H9 (cell line): ENCODE results near the gene NMT1. TPM values are rescaled to one million over a fixed set of nuclear protein-coding genes. Genes with fewer than 3 reads are reported as not detected.
A peak's percentile ranks its signal among the peaks of the same experiment; 100 is the strongest.

ENCODE experiments used
- DNase-seq: peaks from one replicate; pipeline ENCODE4 v3.0.0-alpha.2; 2017
- H2AFZ ChIP-seq: one replicate; pipeline ENCODE4 v1.6.1; 2013; ENCODE audit warnings: mild to moderate bottlenecking, low read length, control low read depth, moderate library complexity
- H2AK5ac ChIP-seq: 2 replicates; pipeline ENCODE4 v1.6.1; 2013; ENCODE audit warnings: low read length, control low read depth, mixed read lengths; ENCODE audit not compliant: insufficient read length
- H2BK120ac ChIP-seq: one replicate; pipeline ENCODE4 v1.6.1; 2013; ENCODE audit warnings: low read depth, mild to moderate bottlenecking, low read length, control low read depth, inconsistent platforms; ENCODE audit not compliant: poor library complexity, severe bottlenecking
- H2BK12ac ChIP-seq: 2 replicates; pipeline ENCODE4 v1.6.1; 2013; ENCODE audit warnings: low read length, control low read depth, mixed read lengths, low read depth; ENCODE audit not compliant: insufficient read length
- H2BK15ac ChIP-seq: 2 replicates; pipeline ENCODE4 v1.6.1; 2013; ENCODE audit warnings: low read depth, low read length, control low read depth
- H2BK20ac ChIP-seq: one replicate; pipeline ENCODE4 v1.6.1; 2013; ENCODE audit warnings: low read depth, mild to moderate bottlenecking, low read length, control low read depth, inconsistent platforms; ENCODE audit not compliant: poor library complexity, severe bottlenecking
- H2BK5ac ChIP-seq: 2 replicates; pipeline ENCODE4 v1.6.1; 2013; ENCODE audit warnings: low read length, control low read depth, mixed read lengths; ENCODE audit not compliant: insufficient read length
- H3K14ac ChIP-seq: 2 replicates; pipeline ENCODE4 v1.6.1; 2013; ENCODE audit warnings: low read length, control low read depth; ENCODE audit not compliant: insufficient read depth
- H3K18ac ChIP-seq: 2 replicates; pipeline ENCODE4 v1.6.1; 2013; ENCODE audit warnings: low read depth, mild to moderate bottlenecking, mixed read lengths, low read length, control low read depth; ENCODE audit not compliant: insufficient read length
- H3K23ac ChIP-seq: 2 replicates; pipeline ENCODE4 v1.6.1; 2013; ENCODE audit warnings: low read length, control low read depth, mixed read lengths, low read depth; ENCODE audit not compliant: insufficient read length
- H3K23me2 ChIP-seq: 2 replicates; pipeline ENCODE4 v1.6.1; 2013; ENCODE audit warnings: low read depth, mild to moderate bottlenecking, mixed read lengths, low read length, control low read depth; ENCODE audit not compliant: insufficient read length, poor library complexity, severe bottlenecking
- H3K27ac ChIP-seq: 2 replicates; pipeline ENCODE4 v1.5.1; 2013; ENCODE audit warnings: low read length, control low read depth, mixed read lengths, low read depth; ENCODE audit not compliant: insufficient read length
- H3K27me3 ChIP-seq: 2 replicates; pipeline ENCODE4 v1.6.1; 2013; ENCODE audit warnings: low read length, control low read depth, inconsistent platforms; ENCODE audit not compliant: insufficient read depth
- H3K4ac ChIP-seq: 2 replicates; pipeline ENCODE4 v1.6.1; 2013; ENCODE audit warnings: low read depth, mild to moderate bottlenecking, control low read depth, inconsistent platforms, low read length, moderate library complexity
- H3K4me1 ChIP-seq: 2 replicates; pipeline ENCODE4 v1.6.1; 2013; ENCODE audit warnings: low read length, control low read depth, inconsistent platforms; ENCODE audit not compliant: insufficient read depth
- H3K4me2 ChIP-seq: 2 replicates; pipeline ENCODE4 v1.6.1; 2013; ENCODE audit warnings: low read length, control low read depth, mixed read lengths; ENCODE audit not compliant: insufficient read length, insufficient read depth
- H3K56ac ChIP-seq: 2 replicates; pipeline ENCODE4 v1.6.1; 2013; ENCODE audit warnings: low read depth, mild to moderate bottlenecking, mixed read lengths, low read length, control low read depth; ENCODE audit not compliant: insufficient read length
- H3K79me1 ChIP-seq: 2 replicates; pipeline ENCODE4 v1.6.1; 2013; ENCODE audit warnings: low read depth, mild to moderate bottlenecking, moderate library complexity, low read length, control low read depth, inconsistent platforms; ENCODE audit not compliant: insufficient read depth, poor library complexity, severe bottlenecking
- H3K79me2 ChIP-seq: 2 replicates; pipeline ENCODE4 v1.6.1; 2013; ENCODE audit warnings: low read length, control low read depth, inconsistent platforms; ENCODE audit not compliant: insufficient read depth
- H3K9ac ChIP-seq: 2 replicates; pipeline ENCODE4 v1.6.1; 2013; ENCODE audit warnings: low read length, control low read depth, mixed read lengths; ENCODE audit not compliant: insufficient read length; ENCODE audit errors: extremely low read depth
- H3K9me3 ChIP-seq: one replicate; pipeline ENCODE4 v1.6.1; 2013; ENCODE audit warnings: low read depth, low read length, inconsistent platforms; ENCODE audit not compliant: control insufficient read depth
- H3T11ph ChIP-seq: one replicate; pipeline ENCODE4 v1.6.1; 2013; ENCODE audit warnings: mild to moderate bottlenecking, low read length, control low read depth, inconsistent platforms
- H4K20me1 ChIP-seq: one replicate; pipeline ENCODE4 v1.6.1; 2013; ENCODE audit not compliant: control insufficient read depth, insufficient read length, insufficient read depth
- H4K5ac ChIP-seq: 2 replicates; pipeline ENCODE4 v1.6.1; 2013; ENCODE audit warnings: low read depth, mild to moderate bottlenecking, mixed read lengths, low read length, control low read depth; ENCODE audit not compliant: insufficient read length
- H4K8ac ChIP-seq: replicated peaks from 2 replicates; pipeline ENCODE4 v1.6.1; 2013; ENCODE audit warnings: low read length, control low read depth, mixed read lengths, low read depth; ENCODE audit not compliant: insufficient read length
- H4K91ac ChIP-seq: 2 replicates; pipeline ENCODE4 v1.6.1; 2013; ENCODE audit warnings: low read depth, mild to moderate bottlenecking, moderate library complexity, mixed read lengths, low read length, control low read depth; ENCODE audit not compliant: insufficient read length
- H3K27ac Mint-ChIP-seq, 3 experiments: 2 replicates in 2 of 3; 3 replicates in 1 of 3; pipeline ENCODE4 v1.8.0; 2020 to 2021; ENCODE audit warnings: mixed read lengths in 3 of 3, mild to moderate bottlenecking in 1 of 3, moderate library complexity in 1 of 3
- H3K27me3 Mint-ChIP-seq: 2 replicates; pipeline ENCODE4 v1.8.0; 2021; ENCODE audit warnings: low read depth, mild to moderate bottlenecking, moderate library complexity, mixed read lengths
- H3K36me3 Mint-ChIP-seq, 3 experiments: 2 replicates in 2 of 3; 3 replicates in 1 of 3; pipeline ENCODE4 v1.8.0; 2020 to 2021; ENCODE audit warnings: low read depth in 3 of 3, mixed read lengths in 3 of 3; ENCODE audit not compliant: insufficient read depth in 1 of 3
- H3K4me1 Mint-ChIP-seq, 2 experiments: 2 replicates each; pipeline ENCODE4 v1.8.0; 2020; ENCODE audit warnings: mixed read lengths in 2 of 2
- H3K4me3 Mint-ChIP-seq, 2 experiments: 2 replicates in 1 of 2; 3 replicates in 1 of 2; pipeline ENCODE4 v1.8.0; 2020 to 2021; ENCODE audit warnings: mild to moderate bottlenecking in 2 of 2, mixed read lengths in 2 of 2, moderate library complexity in 1 of 2
- H3K9me3 Mint-ChIP-seq, 2 experiments: 2 replicates in 1 of 2; 3 replicates in 1 of 2; pipeline ENCODE4 v1.8.0; 2020; ENCODE audit warnings: mild to moderate bottlenecking in 2 of 2, mixed read lengths in 2 of 2, moderate library complexity in 1 of 2
- CTCF ChIP-seq: fragments of 200-600 bp; sonication (generic); conservative IDR thresholded peaks from 3 replicates; pipeline ENCODE4 v1.8.0; 2021; ENCODE audit warnings: antibody characterized with exemption, mild to moderate bottlenecking
- WGBS: extraction: QIAGEN DNeasy Blood & Tissue Kit; methylation state at CpG from one replicate; pipeline ENCODE4 v1.1.7; 2013; ENCODE audit warnings: missing lambda C conversion rate, low lambda C conversion rate, mixed read lengths; ENCODE audit not compliant: insufficient read length; ENCODE audit errors: extremely low coverage; 5-methylcytosine and 5-hydroxymethylcytosine counted together
- total RNA-seq: library from RNA; stranded (reverse); gene quantifications from 2 replicates; pipeline ENCODE4 v1.2.1, GENCODE V29; 2021

NMT1 gene
- total RNA-seq, 1 experiment from 2014 or later = 150 TPM

GRCh38 chr17:45016237-45016636 lies 44.9 kb upstream of the NMT1 start:
- no peaks in the 10 kb centered on the region; a peak in 2 of 5 replicates for H3K9me3 Mint-ChIP-seq
- H3K14ac ChIP-seq = no peak overlapping the region
- H3K4me1 Mint-ChIP-seq = peaks cover 29 to 48% of the 10 kb centered on the region in 2 experiments
- H3K4me3 Mint-ChIP-seq = no peak overlapping the region
- H3K23ac ChIP-seq = no peak overlapping the region
- H3K27me3 ChIP-seq = peaks cover 22% of the 10 kb centered on the region; the same call in 1 of the 2 replicates
- no peak for TF ChIP-seq CTCF
- no peaks in the 10 kb centered on the region for H3K9me3 ChIP-seq
- H3K79me1 ChIP-seq = no peaks in the 10 kb centered on the region
- no peaks in the 10 kb centered on the region; the same call in 1 of the 2 replicates for H3K4me1 ChIP-seq
- H2BK5ac ChIP-seq = no peak overlapping the region
- peaks cover 0 to 2% (median 0%) of the 10 kb centered on the region in 3 experiments; a peak in 1 of 7 replicates for H3K36me3 Mint-ChIP-seq
- no peak overlapping the region; the same call in 1 of the 2 replicates for H2BK15ac ChIP-seq
- peaks cover 2% of the 10 kb centered on the region for H4K20me1 ChIP-seq
- no peak overlapping the region for H4K8ac ChIP-seq
- no peak overlapping the region for H2AK5ac ChIP-seq
- no CpG with 5 or more reads among the region's 7 CpGs for WGBS
- no peak overlapping the region for H3K9ac ChIP-seq
- no peak overlapping the region for H2BK120ac ChIP-seq
- no peak for DNase-seq
- H3K4ac ChIP-seq = no peak overlapping the region
- H2BK20ac ChIP-seq = no peak overlapping the region
- no peaks in the 10 kb centered on the region for H3K79me2 ChIP-seq
- no peak overlapping the region for H3K18ac ChIP-seq
- no peak overlapping the region for H3K56ac ChIP-seq
- no peak overlapping the region for H2AFZ ChIP-seq
- H3T11ph ChIP-seq = no peak overlapping the region
- no peak overlapping the region for H3K27ac ChIP-seq
- H3K27ac Mint-ChIP-seq = 0 out of 7 replicates have a peak overlapping the region, but pooled peaks of 1 of the 3 experiments have one; percentile 7
- H4K5ac ChIP-seq = no peak overlapping the region
- peaks cover 10% of the 10 kb centered on the region for H3K23me2 ChIP-seq
- peaks cover 43% of the 10 kb centered on the region for H3K27me3 Mint-ChIP-seq
- H2BK12ac ChIP-seq = no peak overlapping the region
- no peak overlapping the region for H3K4me2 ChIP-seq
- no peak overlapping the region for H4K91ac ChIP-seq
